Measurements from ENCODE around the gene HNRNPM.

The HNRNPM gene

GRCh38 chr19:8486661-8487136 lies 41.9 kb downstream of the HNRNPM start:
- no peak for TF ChIP-seq CTCF (IDR thresholded peaks at IDR 0.05; ENCODE audit: control insufficient read depth, insufficient read depth, low read depth, low read length, missing control alignments)
- DNase-seq (ENCODE audit: low read depth) = no peak
- no peak overlapping the region for H3K4me3 ChIP-seq (ENCODE audit: control insufficient read depth, low read depth, low read length)

GRCh38 chr19:8487137-8487851 lies 42.5 kb downstream of the HNRNPM start:
- no peak for DNase-seq (ENCODE audit: low read depth)
- TF ChIP-seq CTCF (IDR thresholded peaks at IDR 0.05; ENCODE audit: control insufficient read depth, insufficient read depth, low read depth, low read length, missing control alignments) = no peak
- no peak overlapping the region for H3K4me3 ChIP-seq (ENCODE audit: control insufficient read depth, low read depth, low read length)

GRCh38 chr19:8488365-8488764 lies 43.6 kb downstream of the HNRNPM start:
- H3K4me3 ChIP-seq (ENCODE audit: control insufficient read depth, low read depth, low read length) = no peak overlapping the region
- no peak for TF ChIP-seq CTCF (IDR thresholded peaks at IDR 0.05; ENCODE audit: control insufficient read depth, insufficient read depth, low read depth, low read length, missing control alignments)
- no peak for DNase-seq (ENCODE audit: low read depth)

GRCh38 chr19:8489561-8490394 lies 45.0 kb downstream of the HNRNPM start:
- DNase-seq (ENCODE audit: low read depth) = no peak
- TF ChIP-seq CTCF (IDR thresholded peaks at IDR 0.05; ENCODE audit: control insufficient read depth, insufficient read depth, low read depth, low read length, missing control alignments) = no peak
- H3K4me3 ChIP-seq (ENCODE audit: control insufficient read depth, low read depth, low read length) = no peak overlapping the region

- TF ChIP-seq CTCF (IDR thresholded peaks at IDR 0.05; ENCODE audit: control insufficient read depth, insufficient read depth, low read depth, low read length, missing control alignments) = no peak
- no peak for DNase-seq (ENCODE audit: low read depth)
- H3K4me3 ChIP-seq (ENCODE audit: control insufficient read depth, low read depth, low read length) = no peak overlapping the region
Measured at GRCh38 chr19:8490395-8490760, 45.6 kb downstream of the HNRNPM start.

GRCh38 chr19:8490873-8491272 lies 46.1 kb downstream of the HNRNPM start:
- no peak for DNase-seq (ENCODE audit: low read depth)
- TF ChIP-seq CTCF (IDR thresholded peaks at IDR 0.05; ENCODE audit: control insufficient read depth, insufficient read depth, low read depth, low read length, missing control alignments) = no peak
- no peak overlapping the region for H3K4me3 ChIP-seq (ENCODE audit: control insufficient read depth, low read depth, low read length)
